ENCODE data around the gene KIRREL3.
"Not testable (repeated sequence)": the region's sequence is repeated elsewhere in the genome, so short reads cannot be mapped to it uniquely, and the experiment has no call there.

The KIRREL3 gene

GRCh38 chr11:126385991-126386728, 614.4 kb downstream of the KIRREL3 start:
- Histone ChIP-seq H3K4me3 (no peak overlapping the region), H3K9me3 (ENCODE audit: low read depth, low read length) (no peaks in the 10 kb centered on the region), H3K9ac (ENCODE audit: insufficient read length) (no peak overlapping the region), H3K36me3 (ENCODE audit: insufficient read depth, low read length) (no peaks in the 10 kb centered on the region), H3K27ac (no peak overlapping the region)
- no peak for DNase-seq (ENCODE audit: low read depth, low spot score)
- TF ChIP-seq POLR2AphosphoS5 (IDR thresholded peaks at IDR 0.05; ENCODE audit: borderline replicate concordance, low read depth, low read length) = no peak
- TF ChIP-seq FOXP2 (optimal IDR thresholded peaks at IDR 0.05; ENCODE audit: control extremely low read depth, extremely low read length, insufficient read depth) = no peak
- no peak for TF ChIP-seq EZH2 (IDR thresholded peaks at IDR 0.05)

GRCh38 chr11:126384449-126385070, 616.0 kb downstream of the KIRREL3 start:
- no peak for DNase-seq (ENCODE audit: low read depth, low spot score)
- no peak overlapping the region for H3K27ac ChIP-seq
- no peak for TF ChIP-seq FOXP2 (optimal IDR thresholded peaks at IDR 0.05; ENCODE audit: control extremely low read depth, extremely low read length, insufficient read depth)
- TF ChIP-seq EZH2 (IDR thresholded peaks at IDR 0.05) = no peak
- TF ChIP-seq POLR2AphosphoS5 (IDR thresholded peaks at IDR 0.05; ENCODE audit: borderline replicate concordance, low read depth, low read length) = no peak
- H3K36me3 ChIP-seq (ENCODE audit: insufficient read depth, low read length) = no peaks in the 10 kb centered on the region
- no peak overlapping the region for H3K4me3 ChIP-seq
- no peak overlapping the region for H3K9ac ChIP-seq (ENCODE audit: insufficient read length)
- no peaks in the 10 kb centered on the region for H3K9me3 ChIP-seq (ENCODE audit: low read depth, low read length)

GRCh38 chr11:126383339-126384335, 616.9 kb downstream of the KIRREL3 start:
- DNase-seq (ENCODE audit: low read depth, low spot score) = no peak
- H3K4me3 ChIP-seq = no peak overlapping the region
- TF ChIP-seq FOXP2 (optimal IDR thresholded peaks at IDR 0.05; ENCODE audit: control extremely low read depth, extremely low read length, insufficient read depth) (no peak), POLR2AphosphoS5 (IDR thresholded peaks at IDR 0.05; ENCODE audit: borderline replicate concordance, low read depth, low read length) (no peak)
- H3K27ac ChIP-seq = no peak overlapping the region
- H3K9ac ChIP-seq (ENCODE audit: insufficient read length) = no peak overlapping the region
- H3K36me3 ChIP-seq (ENCODE audit: insufficient read depth, low read length) = no peaks in the 10 kb centered on the region
- H3K9me3 ChIP-seq (ENCODE audit: low read depth, low read length) = no peaks in the 10 kb centered on the region

- DNase-seq (ENCODE audit: low read depth, low spot score); H3K4me3 ChIP-seq; H3K9me3 ChIP-seq (ENCODE audit: low read depth, low read length); H3K9ac ChIP-seq (ENCODE audit: insufficient read length); H3K36me3 ChIP-seq (ENCODE audit: insufficient read depth, low read length); H3K27ac ChIP-seq: not testable (repeated sequence)
These were observed 617.9 kb downstream of the KIRREL3 start for GRCh38 chr11:126382641-126383040.

GRCh38 chr11:126381960-126382359, 618.6 kb downstream of the KIRREL3 start:
- H3K4me3 ChIP-seq; H3K9me3 ChIP-seq (ENCODE audit: low read depth, low read length); H3K9ac ChIP-seq (ENCODE audit: insufficient read length); DNase-seq (ENCODE audit: low read depth, low spot score); H3K36me3 ChIP-seq (ENCODE audit: insufficient read depth, low read length); H3K27ac ChIP-seq: not testable (repeated sequence)

GRCh38 chr11:126380909-126381308, 619.7 kb downstream of the KIRREL3 start:
- TF ChIP-seq EZH2 (IDR thresholded peaks at IDR 0.05) = no peak
- TF ChIP-seq POLR2AphosphoS5 (IDR thresholded peaks at IDR 0.05; ENCODE audit: borderline replicate concordance, low read depth, low read length) = no peak
- TF ChIP-seq FOXP2 (optimal IDR thresholded peaks at IDR 0.05; ENCODE audit: control extremely low read depth, extremely low read length, insufficient read depth) = no peak
- H3K36me3 ChIP-seq (ENCODE audit: insufficient read depth, low read length) = no peaks in the 10 kb centered on the region
- H3K27ac ChIP-seq = no peak overlapping the region
- no peak overlapping the region for H3K4me3 ChIP-seq
- no peak for DNase-seq (ENCODE audit: low read depth, low spot score)
- no peaks in the 10 kb centered on the region for H3K9me3 ChIP-seq (ENCODE audit: low read depth, low read length)
- H3K9ac ChIP-seq (ENCODE audit: insufficient read length) = no peak overlapping the region

GRCh38 chr11:126378763-126379162, 621.8 kb downstream of the KIRREL3 start:
- no peak overlapping the region for H3K9ac ChIP-seq (ENCODE audit: insufficient read length)
- no peak overlapping the region for H3K27ac ChIP-seq
- H3K4me3 ChIP-seq = no peak overlapping the region
- no peak for DNase-seq (ENCODE audit: low read depth, low spot score)
- TF ChIP-seq FOXP2 (optimal IDR thresholded peaks at IDR 0.05; ENCODE audit: control extremely low read depth, extremely low read length, insufficient read depth) (no peak), POLR2AphosphoS5 (IDR thresholded peaks at IDR 0.05; ENCODE audit: borderline replicate concordance, low read depth, low read length) (no peak), EZH2 (IDR thresholded peaks at IDR 0.05) (no peak)
- no peaks in the 10 kb centered on the region for H3K36me3 ChIP-seq (ENCODE audit: insufficient read depth, low read length)
- H3K9me3 ChIP-seq (ENCODE audit: low read depth, low read length) = no peaks in the 10 kb centered on the region

GRCh38 chr11:126375726-126376125, 624.8 kb downstream of the KIRREL3 start:
- Histone ChIP-seq H3K9ac (ENCODE audit: insufficient read length) (no peak overlapping the region), H3K27ac (peak overlapping the region; percentile 49; the same call in 1 of the 2 replicates), H3K9me3 (ENCODE audit: low read depth, low read length) (no peaks in the 10 kb centered on the region), H3K4me3 (no peak overlapping the region), H3K36me3 (ENCODE audit: insufficient read depth, low read length) (no peaks in the 10 kb centered on the region)
- DNase-seq (ENCODE audit: low read depth, low spot score) = no peak
- TF ChIP-seq EZH2 (IDR thresholded peaks at IDR 0.05) (no peak), POLR2AphosphoS5 (IDR thresholded peaks at IDR 0.05; ENCODE audit: borderline replicate concordance, low read depth, low read length) (no peak), FOXP2 (optimal IDR thresholded peaks at IDR 0.05; ENCODE audit: control extremely low read depth, extremely low read length, insufficient read depth) (no peak)

- not testable (repeated sequence) for H3K9ac ChIP-seq (ENCODE audit: insufficient read length); DNase-seq (ENCODE audit: low read depth, low spot score); H3K27ac ChIP-seq; H3K4me3 ChIP-seq; H3K36me3 ChIP-seq (ENCODE audit: insufficient read depth, low read length); H3K9me3 ChIP-seq (ENCODE audit: low read depth, low read length)
These were observed 625.8 kb downstream of the KIRREL3 start for GRCh38 chr11:126374562-126375300.

GRCh38 chr11:126373389-126374066, 627.0 kb downstream of the KIRREL3 start:
- H3K9ac ChIP-seq (ENCODE audit: insufficient read length); DNase-seq (ENCODE audit: low read depth, low spot score); H3K4me3 ChIP-seq; H3K9me3 ChIP-seq (ENCODE audit: low read depth, low read length); H3K36me3 ChIP-seq (ENCODE audit: insufficient read depth, low read length); H3K27ac ChIP-seq: not testable (repeated sequence)

All from SK-N-MC (cell line).